GDM1 (cell line): ENCODE measurements around the gene PDLIM7.

Source experiments
- DNase-seq: peaks from one replicate; lab custom pipeline; 2025; lab: John Stamatoyannopoulos, UW

The PDLIM7 gene

GRCh38 chr5:177507596-177508220 is 10.3 kb upstream of the PDLIM7 start:
- no peak for DNase-seq

GRCh38 chr5:177507165-177507564 is 9.8 kb upstream of the PDLIM7 start:
- DNase-seq: no peak

- DNase-seq: no peak
Measured at GRCh38 chr5:177505075-177505474, 7.7 kb upstream of the PDLIM7 start.

- DNase-seq: no peak
Measured at GRCh38 chr5:177504086-177505056, 7.0 kb upstream of the PDLIM7 start.

- no peak for DNase-seq
Measured at GRCh38 chr5:177503351-177504085, 6.1 kb upstream of the PDLIM7 start.

GRCh38 chr5:177502886-177503285 is 5.5 kb upstream of the PDLIM7 start:
- no peak for DNase-seq

GRCh38 chr5:177501874-177502678 is 4.7 kb upstream of the PDLIM7 start:
- DNase-seq: no peak

GRCh38 chr5:177500685-177501522 is 3.5 kb upstream of the PDLIM7 start:
- peak; percentile 62 for DNase-seq

GRCh38 chr5:177499842-177500241 is 2.4 kb upstream of the PDLIM7 start:
- no peak for DNase-seq

GRCh38 chr5:177498013-177498787 is 796 bp upstream of the PDLIM7 start:
- DNase-seq: no peak

GRCh38 chr5:177496727-177497291 is 595 bp downstream of the PDLIM7 start:
- peak; percentile 56 for DNase-seq

- no peak for DNase-seq
Measured at GRCh38 chr5:177496070-177496726, 1.2 kb downstream of the PDLIM7 start.

GRCh38 chr5:177495243-177496060 is 2.0 kb downstream of the PDLIM7 start:
- peak; percentile 42 for DNase-seq

- DNase-seq: peak; percentile 65
Measured at GRCh38 chr5:177494346-177495195, 2.8 kb downstream of the PDLIM7 start.

- DNase-seq: no peak
Measured at GRCh38 chr5:177493795-177494345, 3.5 kb downstream of the PDLIM7 start.

- no peak for DNase-seq
Measured at GRCh38 chr5:177492841-177493240, 4.6 kb downstream of the PDLIM7 start.
